Cardiac muscle cell (in vitro differentiated cells and primary cell): ENCODE measurements around the gene UNC5B. TPM values are rescaled to one million over a fixed set of nuclear protein-coding genes. Genes with fewer than 3 reads are reported as not detected.
A peak's percentile ranks its signal among the peaks of the same experiment; 100 is the strongest.

Experiments used
- DNase-seq, 2 donors: peaks; one replicate each; pipeline versions ENCODE4 v3.0.0 to v3.0.0-alpha.2; 2010 to 2017; ENCODE audit warnings: low read depth in 1 of 2, low spot score in 1 of 2
- H3K27ac ChIP-seq: fragments of 200-600 bp; sonication (generic); 2 replicates; pipeline ENCODE4 v1.5.1; 2016
- H3K27me3 ChIP-seq: fragments of 200-600 bp; sonication (generic); 2 replicates; pipeline ENCODE4 v1.6.0; 2016; ENCODE audit warnings: control low read depth
- H3K36me3 ChIP-seq: fragments of 200-600 bp; sonication (generic); 2 replicates; pipeline ENCODE4 v1.5.1; 2016; ENCODE audit warnings: control low read depth
- H3K4me1 ChIP-seq: fragments of 200-600 bp; sonication (generic); 2 replicates; pipeline ENCODE4 v1.8.1; 2017; ENCODE audit warnings: low read depth, mild to moderate bottlenecking, mixed run types
- H3K4me3 ChIP-seq: fragments of 200-600 bp; sonication (generic); 2 replicates; pipeline ENCODE4 v1.5.1; 2016; ENCODE audit warnings: mild to moderate bottlenecking
- H3K9me3 ChIP-seq: fragments of 200-600 bp; sonication (generic); 2 replicates; pipeline ENCODE4 v1.5.1; 2017; ENCODE audit warnings: low read depth, mild to moderate bottlenecking, control low read depth
- polyA plus RNA-seq: library from polyadenylated mRNA; unstranded; fragments of >200 nt; fragmentation: Nextera tagmentation; extraction: Ambion mirVana; gene quantifications from 2 replicates; pipeline ENCODE4 v1.2.1, GENCODE V29; 2016
- total RNA-seq: library from RNA; depleted of rRNA; stranded (reverse); fragments of >200 nt; gene quantifications from 2 replicates; pipeline ENCODE4 v1.2.3, GENCODE V29; 2016
- TF ChIP-seq, protein P1 (sequence below): IDR thresholded peaks from 2 replicates; pipeline ENCODE4 v1.5.1; 2012; ENCODE audit warnings: low read depth, mild to moderate bottlenecking, low read length

Gene UNC5B
- total and polyA plus RNA-seq, 2 experiments from 2014 or later: 73.3 to 172 TPM

DNA sequence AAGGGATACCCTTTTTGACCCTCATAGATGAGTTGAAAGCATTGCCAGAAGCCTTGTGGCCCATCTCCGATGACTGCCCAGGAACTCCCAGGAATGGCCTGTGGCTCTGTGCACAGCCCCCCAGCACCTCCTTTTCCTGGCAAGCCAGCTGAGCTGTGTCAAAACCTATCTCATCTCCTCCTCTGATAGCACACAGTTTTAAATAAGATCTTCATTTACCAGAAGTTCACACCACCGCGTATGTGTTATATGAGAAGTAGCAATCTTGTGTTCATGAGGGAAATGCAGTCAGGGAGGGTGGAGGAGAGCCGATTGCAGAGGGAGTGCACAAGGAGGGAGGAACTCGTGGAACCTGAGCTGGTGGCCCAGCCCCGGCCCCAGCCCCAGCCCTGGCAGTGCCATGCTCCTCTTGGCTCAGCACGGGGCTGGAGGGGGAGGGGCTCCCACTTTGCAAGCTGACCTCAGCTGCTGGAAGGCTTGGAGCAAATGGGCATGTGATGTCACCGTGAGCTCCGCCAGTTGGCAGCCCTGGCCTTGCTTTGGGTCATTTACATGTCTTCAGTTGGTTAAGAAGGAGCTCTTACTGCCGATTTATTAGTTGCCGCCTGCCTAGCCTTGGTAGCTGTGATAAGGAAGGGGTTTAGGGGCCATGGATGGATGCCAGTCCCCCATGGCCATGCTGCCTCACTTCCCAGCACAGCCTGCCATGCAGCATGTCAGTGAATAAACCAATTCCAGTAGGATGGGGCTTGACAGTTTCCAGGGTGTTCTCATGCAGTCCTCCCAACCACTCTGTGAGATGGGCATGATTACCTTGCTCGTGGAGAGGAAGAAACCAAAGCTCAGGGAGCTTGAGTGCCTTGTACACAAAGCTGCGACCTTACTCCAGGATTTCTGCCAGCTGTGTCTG, 20.0 kb downstream of the UNC5B start:
- Histone ChIP-seq H3K9me3 (no peaks in the 10 kb centered on the region), H3K4me1 (peaks cover 98% of the 10 kb centered on the region), H3K27me3 (no peaks in the 10 kb centered on the region), H3K27ac (peak overlapping the region; percentile 99), H3K4me3 (no peak overlapping the region), H3K36me3 (no peaks in the 10 kb centered on the region)
- TF ChIP-seq, protein P1, sequence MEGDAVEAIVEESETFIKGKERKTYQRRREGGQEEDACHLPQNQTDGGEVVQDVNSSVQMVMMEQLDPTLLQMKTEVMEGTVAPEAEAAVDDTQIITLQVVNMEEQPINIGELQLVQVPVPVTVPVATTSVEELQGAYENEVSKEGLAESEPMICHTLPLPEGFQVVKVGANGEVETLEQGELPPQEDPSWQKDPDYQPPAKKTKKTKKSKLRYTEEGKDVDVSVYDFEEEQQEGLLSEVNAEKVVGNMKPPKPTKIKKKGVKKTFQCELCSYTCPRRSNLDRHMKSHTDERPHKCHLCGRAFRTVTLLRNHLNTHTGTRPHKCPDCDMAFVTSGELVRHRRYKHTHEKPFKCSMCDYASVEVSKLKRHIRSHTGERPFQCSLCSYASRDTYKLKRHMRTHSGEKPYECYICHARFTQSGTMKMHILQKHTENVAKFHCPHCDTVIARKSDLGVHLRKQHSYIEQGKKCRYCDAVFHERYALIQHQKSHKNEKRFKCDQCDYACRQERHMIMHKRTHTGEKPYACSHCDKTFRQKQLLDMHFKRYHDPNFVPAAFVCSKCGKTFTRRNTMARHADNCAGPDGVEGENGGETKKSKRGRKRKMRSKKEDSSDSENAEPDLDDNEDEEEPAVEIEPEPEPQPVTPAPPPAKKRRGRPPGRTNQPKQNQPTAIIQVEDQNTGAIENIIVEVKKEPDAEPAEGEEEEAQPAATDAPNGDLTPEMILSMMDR: no peak
- peak in 1 of 2 donors; percentile 61 for DNase-seq

GRCh38 chr10:71233482-71233892, 21.1 kb downstream of the UNC5B start:
- Histone ChIP-seq H3K9me3 (no peaks in the 10 kb centered on the region), H3K4me1 (peaks cover 99% of the 10 kb centered on the region), H3K4me3 (no peak overlapping the region), H3K36me3 (no peaks in the 10 kb centered on the region), H3K27ac (peak overlapping the region; percentile 99), H3K27me3 (no peaks in the 10 kb centered on the region)
- DNase-seq: no peak
- TF ChIP-seq, protein P1: no peak

DNA sequence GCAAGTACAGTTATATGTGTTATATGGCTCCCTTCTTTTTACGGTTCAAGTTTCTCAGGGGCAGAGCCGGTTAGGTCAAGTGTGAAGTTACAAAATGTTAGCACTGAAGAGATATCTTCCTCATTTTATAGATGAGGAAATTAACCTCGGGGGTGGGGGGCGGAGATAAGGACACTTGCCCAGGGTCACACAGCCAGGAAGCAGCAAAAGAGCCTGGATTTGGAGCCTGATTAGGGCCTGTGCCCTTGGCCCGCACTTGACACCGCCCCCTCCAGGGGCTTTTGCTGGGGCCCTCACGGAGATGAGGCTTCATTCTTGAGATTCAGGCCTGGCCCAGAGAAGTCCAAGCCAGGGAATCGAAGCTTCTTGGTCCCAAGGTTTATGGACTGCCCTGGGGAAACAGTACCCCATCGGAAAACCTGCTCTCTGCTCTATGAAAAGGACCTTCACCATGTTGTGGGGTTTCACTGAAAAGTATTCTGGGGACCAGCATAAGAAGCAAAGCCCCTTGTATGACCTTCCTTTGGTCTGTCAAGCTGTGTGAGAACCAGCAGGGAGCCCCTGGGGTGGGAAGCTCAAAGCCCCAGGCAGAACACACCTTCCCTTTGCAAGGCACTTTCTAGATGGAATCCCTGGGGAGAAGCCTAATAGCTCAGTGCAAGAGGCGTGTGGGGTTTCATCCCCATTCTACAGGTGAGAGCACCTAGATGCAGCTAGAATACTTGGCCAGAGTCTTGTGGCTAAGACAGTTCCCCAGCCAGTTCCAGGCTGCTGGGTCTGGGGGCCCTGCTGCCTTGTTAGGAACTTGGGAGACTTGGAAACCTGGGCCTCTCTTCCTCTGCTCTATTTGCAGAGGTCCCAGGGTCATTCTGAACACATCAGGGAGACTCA, 21.9 kb downstream of the UNC5B start:
- peaks cover 99% of the 10 kb centered on the region for H3K4me1 ChIP-seq
- H3K36me3 ChIP-seq: no peaks in the 10 kb centered on the region
- DNase-seq: no peak
- H3K4me3 ChIP-seq: no peak overlapping the region
- H3K9me3 ChIP-seq: no peaks in the 10 kb centered on the region
- H3K27me3 ChIP-seq: no peaks in the 10 kb centered on the region
- H3K27ac ChIP-seq: peak overlapping the region; percentile 99
- TF ChIP-seq, protein P1: no peak

GRCh38 chr10:71234970-71235685, 22.8 kb downstream of the UNC5B start:
- Histone ChIP-seq H3K36me3 (no peaks in the 10 kb centered on the region), H3K4me3 (no peak overlapping the region), H3K4me1 (peaks cover 99% of the 10 kb centered on the region), H3K27ac (peak overlapping the region; percentile 99), H3K27me3 (no peaks in the 10 kb centered on the region), H3K9me3 (no peaks in the 10 kb centered on the region)
- TF ChIP-seq, protein P1: no peak
- peak; percentile 91 to 94 for DNase-seq

GRCh38 chr10:71235808-71236207, 23.4 kb downstream of the UNC5B start:
- Histone ChIP-seq H3K36me3 (no peaks in the 10 kb centered on the region), H3K4me3 (no peak overlapping the region), H3K27ac (peak overlapping the region; percentile 99), H3K4me1 (peaks cover 99% of the 10 kb centered on the region), H3K9me3 (no peaks in the 10 kb centered on the region), H3K27me3 (no peaks in the 10 kb centered on the region)
- no peak for DNase-seq
- TF ChIP-seq, protein P1: no peak
